ENCODE measurements around the gene CTNNB1.

Gene CTNNB1

GRCh38 chr3:41222501-41222900 lies 23.2 kb downstream of the CTNNB1 start:
- no peak overlapping the region for H3K4me3 ChIP-seq (ENCODE audit: low read length)
- no peak overlapping the region for H3K27ac ChIP-seq (ENCODE audit: low read length)
- no peaks in the 10 kb centered on the region for H3K9me3 ChIP-seq (ENCODE audit: insufficient read depth, low read depth, low read length)
- H3K36me3 ChIP-seq (ENCODE audit: insufficient read depth, low read depth, low read length), result peaks cover 44% of the 10 kb centered on the region
- H3K27me3 ChIP-seq (ENCODE audit: insufficient read depth, low read length), result no peaks in the 10 kb centered on the region
- no peak overlapping the region for H3K9ac ChIP-seq (ENCODE audit: low read depth, low read length)
- H3K4me1 ChIP-seq (ENCODE audit: insufficient read depth, low read length), result peaks cover 4% of the 10 kb centered on the region; the same call in 1 of the 2 replicates

GRCh38 chr3:41223078-41223477 lies 23.8 kb downstream of the CTNNB1 start:
- Histone ChIP-seq H3K27me3 (ENCODE audit: insufficient read depth, low read length) (no peaks in the 10 kb centered on the region), H3K36me3 (ENCODE audit: insufficient read depth, low read depth, low read length) (peaks cover 50% of the 10 kb centered on the region), H3K9me3 (ENCODE audit: insufficient read depth, low read depth, low read length) (no peaks in the 10 kb centered on the region), H3K4me3 (ENCODE audit: low read length) (no peak overlapping the region), H3K27ac (ENCODE audit: low read length) (no peak overlapping the region), H3K4me1 (ENCODE audit: insufficient read depth, low read length) (peaks cover 4% of the 10 kb centered on the region; the same call in 1 of the 2 replicates), H3K9ac (ENCODE audit: low read depth, low read length) (no peak overlapping the region)

DNA sequence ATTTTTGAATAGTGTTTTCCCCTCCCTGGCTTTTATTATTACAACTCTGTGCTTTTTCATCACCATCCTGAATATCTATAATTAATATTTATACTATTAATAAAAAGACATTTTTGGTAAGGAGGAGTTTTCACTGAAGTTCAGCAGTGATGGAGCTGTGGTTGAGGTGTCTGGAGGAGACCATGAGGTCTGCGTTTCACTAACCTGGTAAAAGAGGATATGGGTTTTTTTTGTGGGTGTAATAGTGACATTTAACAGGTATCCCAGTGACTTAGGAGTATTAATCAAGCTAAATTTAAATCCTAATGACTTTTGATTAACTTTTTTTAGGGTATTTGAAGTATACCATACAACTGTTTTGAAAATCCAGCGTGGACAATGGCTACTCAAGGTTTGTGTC lies 24.4 kb downstream of the CTNNB1 start:
- H3K27ac ChIP-seq (ENCODE audit: low read length), result no peak overlapping the region
- H3K9ac ChIP-seq (ENCODE audit: low read depth, low read length), result no peak overlapping the region
- no peaks in the 10 kb centered on the region for H3K9me3 ChIP-seq (ENCODE audit: insufficient read depth, low read depth, low read length)
- H3K4me1 ChIP-seq (ENCODE audit: insufficient read depth, low read length), result peaks cover 4% of the 10 kb centered on the region; the same call in 1 of the 2 replicates
- peaks cover 56% of the 10 kb centered on the region for H3K36me3 ChIP-seq (ENCODE audit: insufficient read depth, low read depth, low read length)
- H3K4me3 ChIP-seq (ENCODE audit: low read length), result no peak overlapping the region
- no peaks in the 10 kb centered on the region for H3K27me3 ChIP-seq (ENCODE audit: insufficient read depth, low read length)

DNA sequence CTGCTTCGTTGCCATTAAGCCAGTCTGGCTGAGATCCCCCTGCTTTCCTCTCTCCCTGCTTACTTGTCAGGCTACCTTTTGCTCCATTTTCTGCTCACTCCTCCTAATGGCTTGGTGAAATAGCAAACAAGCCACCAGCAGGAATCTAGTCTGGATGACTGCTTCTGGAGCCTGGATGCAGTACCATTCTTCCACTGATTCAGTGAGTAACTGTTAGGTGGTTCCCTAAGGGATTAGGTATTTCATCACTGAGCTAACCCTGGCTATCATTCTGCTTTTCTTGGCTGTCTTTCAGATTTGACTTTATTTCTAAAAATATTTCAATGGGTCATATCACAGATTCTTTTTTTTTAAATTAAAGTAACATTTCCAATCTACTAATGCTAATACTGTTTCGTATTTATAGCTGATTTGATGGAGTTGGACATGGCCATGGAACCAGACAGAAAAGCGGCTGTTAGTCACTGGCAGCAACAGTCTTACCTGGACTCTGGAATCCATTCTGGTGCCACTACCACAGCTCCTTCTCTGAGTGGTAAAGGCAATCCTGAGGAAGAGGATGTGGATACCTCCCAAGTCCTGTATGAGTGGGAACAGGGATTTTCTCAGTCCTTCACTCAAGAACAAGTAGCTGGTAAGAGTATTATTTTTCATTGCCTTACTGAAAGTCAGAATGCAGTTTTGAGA lies 25.0 kb downstream of the CTNNB1 start:
- Histone ChIP-seq H3K4me3 (ENCODE audit: low read length) (no peak overlapping the region), H3K4me1 (ENCODE audit: insufficient read depth, low read length) (peaks cover 4% of the 10 kb centered on the region; the same call in 1 of the 2 replicates), H3K27me3 (ENCODE audit: insufficient read depth, low read length) (no peaks in the 10 kb centered on the region), H3K9ac (ENCODE audit: low read depth, low read length) (no peak overlapping the region), H3K27ac (ENCODE audit: low read length) (no peak overlapping the region), H3K36me3 (ENCODE audit: insufficient read depth, low read depth, low read length) (peaks cover 62% of the 10 kb centered on the region), H3K9me3 (ENCODE audit: insufficient read depth, low read depth, low read length) (no peaks in the 10 kb centered on the region)

- H3K27ac ChIP-seq (ENCODE audit: low read length), result no peak overlapping the region
- no peak overlapping the region for H3K4me3 ChIP-seq (ENCODE audit: low read length)
- no peaks in the 10 kb centered on the region for H3K9me3 ChIP-seq (ENCODE audit: insufficient read depth, low read depth, low read length)
- H3K27me3 ChIP-seq (ENCODE audit: insufficient read depth, low read length), result no peaks in the 10 kb centered on the region
- H3K4me1 ChIP-seq (ENCODE audit: insufficient read depth, low read length), result peaks cover 25% of the 10 kb centered on the region; the same call in 1 of the 2 replicates
- no peak overlapping the region for H3K9ac ChIP-seq (ENCODE audit: low read depth, low read length)
- peaks cover 98% of the 10 kb centered on the region for H3K36me3 ChIP-seq (ENCODE audit: insufficient read depth, low read depth, low read length)
Measured at GRCh38 chr3:41234823-41235721, 35.8 kb downstream of the CTNNB1 start.

GRCh38 chr3:41236228-41236627 lies 36.9 kb downstream of the CTNNB1 start:
- 0 out of 2 replicates have a peak overlapping the region, but pooled peaks have one; percentile 27 for H3K4me3 ChIP-seq (ENCODE audit: low read length)
- H3K27ac ChIP-seq (ENCODE audit: low read length), result no peak overlapping the region

DNA sequence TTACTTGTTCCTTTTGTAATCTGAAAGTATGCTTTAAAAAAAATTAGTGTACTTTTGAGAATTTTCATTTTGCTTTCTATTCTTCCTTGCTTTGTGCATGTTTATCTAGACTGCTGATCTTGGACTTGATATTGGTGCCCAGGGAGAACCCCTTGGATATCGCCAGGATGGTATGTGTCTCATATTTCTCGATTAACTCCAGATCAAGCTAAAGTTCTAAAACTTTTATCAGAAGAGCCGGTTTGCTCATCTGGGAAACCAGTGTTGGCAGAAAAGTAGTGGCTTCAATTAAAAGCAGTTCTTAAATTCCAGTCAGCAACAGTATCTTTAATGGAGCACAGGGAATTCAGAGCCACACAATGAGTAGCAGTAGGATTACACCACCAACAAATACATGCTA lies 38.6 kb downstream of the CTNNB1 start:
- no peaks in the 10 kb centered on the region for H3K27me3 ChIP-seq (ENCODE audit: insufficient read depth, low read length)
- H3K36me3 ChIP-seq (ENCODE audit: insufficient read depth, low read depth, low read length), result peaks cover 93% of the 10 kb centered on the region
- peaks cover 22% of the 10 kb centered on the region; the same call in 1 of the 2 replicates for H3K4me1 ChIP-seq (ENCODE audit: insufficient read depth, low read length)
- H3K27ac ChIP-seq (ENCODE audit: low read length), result no peak overlapping the region
- no peaks in the 10 kb centered on the region for H3K9me3 ChIP-seq (ENCODE audit: insufficient read depth, low read depth, low read length)
- no peak overlapping the region for H3K9ac ChIP-seq (ENCODE audit: low read depth, low read length)
- H3K4me3 ChIP-seq (ENCODE audit: low read length), result no peak overlapping the region

More at GRCh38 chr3:41236228-41236627, 36.9 kb downstream of the CTNNB1 start:
- no peak overlapping the region for H3K9ac ChIP-seq (ENCODE audit: low read depth, low read length)
- H3K9me3 ChIP-seq (ENCODE audit: insufficient read depth, low read depth, low read length), result no peaks in the 10 kb centered on the region
- peaks cover 25% of the 10 kb centered on the region; the same call in 1 of the 2 replicates for H3K4me1 ChIP-seq (ENCODE audit: insufficient read depth, low read length)
- peaks cover 100% of the 10 kb centered on the region for H3K36me3 ChIP-seq (ENCODE audit: insufficient read depth, low read depth, low read length)
- no peaks in the 10 kb centered on the region for H3K27me3 ChIP-seq (ENCODE audit: insufficient read depth, low read length)

- Histone ChIP-seq H3K9ac (ENCODE audit: low read depth, low read length) (no peak overlapping the region), H3K9me3 (ENCODE audit: insufficient read depth, low read depth, low read length) (no peaks in the 10 kb centered on the region), H3K36me3 (ENCODE audit: insufficient read depth, low read depth, low read length) (peaks cover 76% of the 10 kb centered on the region), H3K4me1 (ENCODE audit: insufficient read depth, low read length) (peaks cover 19% of the 10 kb centered on the region; the same call in 1 of the 2 replicates), H3K4me3 (ENCODE audit: low read length) (no peak overlapping the region), H3K27ac (ENCODE audit: low read length) (no peak overlapping the region), H3K27me3 (ENCODE audit: insufficient read depth, low read length) (no peaks in the 10 kb centered on the region)
Measured at GRCh38 chr3:41239587-41239986, 40.3 kb downstream of the CTNNB1 start.

- no peak overlapping the region for H3K27ac ChIP-seq (ENCODE audit: low read length)
- H3K27me3 ChIP-seq (ENCODE audit: insufficient read depth, low read length), result no peaks in the 10 kb centered on the region
- H3K4me1 ChIP-seq (ENCODE audit: insufficient read depth, low read length), result peaks cover 6% of the 10 kb centered on the region; the same call in 1 of the 2 replicates
- peaks cover 60% of the 10 kb centered on the region for H3K36me3 ChIP-seq (ENCODE audit: insufficient read depth, low read depth, low read length)
- H3K9ac ChIP-seq (ENCODE audit: low read depth, low read length), result no peak overlapping the region
- no peak overlapping the region for H3K4me3 ChIP-seq (ENCODE audit: low read length)
- no peaks in the 10 kb centered on the region for H3K9me3 ChIP-seq (ENCODE audit: insufficient read depth, low read depth, low read length)
Measured at GRCh38 chr3:41241161-41241560, 41.9 kb downstream of the CTNNB1 start.

- Histone ChIP-seq H3K9me3 (ENCODE audit: insufficient read depth, low read depth, low read length) (no peaks in the 10 kb centered on the region), H3K27me3 (ENCODE audit: insufficient read depth, low read length) (no peaks in the 10 kb centered on the region), H3K36me3 (ENCODE audit: insufficient read depth, low read depth, low read length) (peaks cover 52% of the 10 kb centered on the region), H3K9ac (ENCODE audit: low read depth, low read length) (no peak overlapping the region), H3K4me1 (ENCODE audit: insufficient read depth, low read length) (no peaks in the 10 kb centered on the region; the same call in 1 of the 2 replicates), H3K4me3 (ENCODE audit: low read length) (no peak overlapping the region), H3K27ac (ENCODE audit: low read length) (no peak overlapping the region)
Measured at GRCh38 chr3:41241800-41242571, 42.7 kb downstream of the CTNNB1 start.

- H3K27me3 ChIP-seq (ENCODE audit: insufficient read depth, low read length), result no peaks in the 10 kb centered on the region
- H3K36me3 ChIP-seq (ENCODE audit: insufficient read depth, low read depth, low read length), result peaks cover 40% of the 10 kb centered on the region
- H3K4me1 ChIP-seq (ENCODE audit: insufficient read depth, low read length), result no peaks in the 10 kb centered on the region
- no peak overlapping the region for H3K27ac ChIP-seq (ENCODE audit: low read length)
- H3K4me3 ChIP-seq (ENCODE audit: low read length), result no peak overlapping the region
- no peak overlapping the region for H3K9ac ChIP-seq (ENCODE audit: low read depth, low read length)
- H3K9me3 ChIP-seq (ENCODE audit: insufficient read depth, low read depth, low read length), result no peaks in the 10 kb centered on the region
Measured at GRCh38 chr3:41243183-41243582, 43.9 kb downstream of the CTNNB1 start.
